ENCODE data around the gene GCN1.
A peak's percentile ranks its signal among the peaks of the same experiment; 100 is the strongest.

Gene GCN1

GRCh38 chr12:120090206-120090605 lies 104.3 kb downstream of the GCN1 start:
- no peak for DNase-seq

- DNase-seq, result no peak
Observed at GRCh38 chr12:120089796-120090195, 104.7 kb downstream of the GCN1 start.

GRCh38 chr12:120089105-120089504 lies 105.4 kb downstream of the GCN1 start:
- no peak for DNase-seq

GRCh38 chr12:120086801-120087621 lies 107.5 kb downstream of the GCN1 start:
- DNase-seq, result peak; percentile 99

GRCh38 chr12:120085920-120086645 lies 108.4 kb downstream of the GCN1 start:
- DNase-seq, result no peak

GRCh38 chr12:120081641-120082040 lies 112.9 kb downstream of the GCN1 start:
- no peak for DNase-seq

- DNase-seq, result peak; percentile 38
Observed at GRCh38 chr12:120079411-120080400, 114.8 kb downstream of the GCN1 start.

GRCh38 chr12:120078868-120079267 lies 115.6 kb downstream of the GCN1 start:
- DNase-seq, result no peak

GRCh38 chr12:120077260-120077659 lies 117.3 kb downstream of the GCN1 start:
- DNase-seq, result no peak

Measured in EL (cell line).